HG03342 (cell line): ENCODE data around the gene CHRDL1.
"Not testable (repeated sequence)": the region's sequence is repeated elsewhere in the genome, so short reads cannot be mapped to it uniquely, and the experiment has no call there.

ENCODE experiments used
- ATAC-seq: cut with Tn5 transposase; IDR thresholded peaks from one replicate; pipeline ENCODE4 v1.9.1; 2021; ENCODE audit warnings: mild to moderate bottlenecking, moderate library complexity; ENCODE audit not compliant: unreplicated experiment

CHRDL1 gene, protein sequence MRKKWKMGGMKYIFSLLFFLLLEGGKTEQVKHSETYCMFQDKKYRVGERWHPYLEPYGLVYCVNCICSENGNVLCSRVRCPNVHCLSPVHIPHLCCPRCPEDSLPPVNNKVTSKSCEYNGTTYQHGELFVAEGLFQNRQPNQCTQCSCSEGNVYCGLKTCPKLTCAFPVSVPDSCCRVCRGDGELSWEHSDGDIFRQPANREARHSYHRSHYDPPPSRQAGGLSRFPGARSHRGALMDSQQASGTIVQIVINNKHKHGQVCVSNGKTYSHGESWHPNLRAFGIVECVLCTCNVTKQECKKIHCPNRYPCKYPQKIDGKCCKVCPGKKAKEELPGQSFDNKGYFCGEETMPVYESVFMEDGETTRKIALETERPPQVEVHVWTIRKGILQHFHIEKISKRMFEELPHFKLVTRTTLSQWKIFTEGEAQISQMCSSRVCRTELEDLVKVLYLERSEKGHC

DNA sequence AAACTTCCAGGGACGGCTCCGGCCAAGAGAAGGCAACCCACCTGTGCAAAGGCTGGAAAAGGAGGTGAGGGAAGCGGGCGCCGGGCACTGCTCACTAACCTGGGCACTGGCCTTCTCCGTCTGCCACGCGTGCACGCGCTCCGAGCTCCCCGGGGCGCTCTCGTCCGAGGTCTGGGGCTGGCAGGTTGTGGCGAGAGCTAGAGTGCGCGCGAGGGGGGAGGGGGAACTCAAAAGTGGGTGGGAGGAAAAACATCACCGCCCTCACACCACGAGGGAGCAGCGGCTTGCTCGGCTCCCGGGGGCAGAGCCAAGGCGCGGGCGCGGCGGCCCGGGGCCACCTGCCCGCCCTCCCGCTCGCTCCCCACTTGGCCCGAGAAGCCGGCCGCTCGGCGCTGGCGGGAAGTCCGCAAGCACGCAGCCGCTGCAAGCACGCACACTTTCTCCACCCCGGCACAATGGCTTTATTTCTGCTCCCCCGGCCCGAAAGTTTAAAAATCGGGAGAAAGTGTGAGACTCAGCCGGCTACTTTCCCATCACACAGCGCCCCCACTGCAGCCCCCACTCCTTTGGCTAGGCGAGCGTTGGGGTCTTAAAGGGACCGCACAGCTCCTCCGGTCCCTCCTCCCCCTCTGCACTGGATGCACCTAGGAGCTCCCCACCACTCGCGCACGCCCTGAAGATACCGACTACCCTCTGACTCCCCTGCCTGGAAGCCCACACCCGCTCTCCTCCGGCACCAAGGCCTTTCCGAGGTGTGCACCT lies at the start of gene CHRDL1:
Gene CHRDL1, minus strand, starts transcription at position 173 of the 762 bp plus-strand sequence. CDS start 3,636 bp downstream, outside the sequence.
- no peak for ATAC-seq

DNA sequence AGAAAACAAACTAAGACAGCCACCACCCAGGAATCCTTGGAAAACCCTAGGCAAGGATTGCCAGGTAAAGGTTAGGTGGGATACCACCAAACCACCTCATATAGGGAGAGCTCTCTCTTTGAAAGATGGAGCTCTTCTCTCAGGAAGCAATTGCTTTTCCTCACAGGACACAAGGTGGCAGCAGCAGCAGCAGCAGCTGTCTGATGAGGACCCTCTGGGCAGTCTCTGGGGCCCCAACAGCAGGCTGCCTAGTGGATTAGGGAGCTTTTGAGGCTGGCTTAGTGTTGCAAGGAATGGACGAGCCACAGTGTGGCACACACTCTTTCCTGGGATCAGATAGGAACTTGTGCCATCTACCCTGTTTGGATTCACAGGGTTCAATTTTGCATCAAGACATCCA lies 41.4 kb upstream of the CHRDL1 start:
- ATAC-seq: no peak

GRCh38 chrX:110836451-110836850 lies 40.8 kb upstream of the CHRDL1 start:
- ATAC-seq: no peak

GRCh38 chrX:110836001-110836400 lies 40.4 kb upstream of the CHRDL1 start:
- ATAC-seq: no peak

- ATAC-seq: no peak
Observed at GRCh38 chrX:110825972-110826371, 30.4 kb upstream of the CHRDL1 start.

- not testable (repeated sequence) for ATAC-seq
Observed at GRCh38 chrX:110816543-110816942, 20.9 kb upstream of the CHRDL1 start.

GRCh38 chrX:110806145-110806544 lies 10.5 kb upstream of the CHRDL1 start:
- ATAC-seq: no peak

GRCh38 chrX:110805303-110805702 lies 9.7 kb upstream of the CHRDL1 start:
- no peak for ATAC-seq

DNA sequence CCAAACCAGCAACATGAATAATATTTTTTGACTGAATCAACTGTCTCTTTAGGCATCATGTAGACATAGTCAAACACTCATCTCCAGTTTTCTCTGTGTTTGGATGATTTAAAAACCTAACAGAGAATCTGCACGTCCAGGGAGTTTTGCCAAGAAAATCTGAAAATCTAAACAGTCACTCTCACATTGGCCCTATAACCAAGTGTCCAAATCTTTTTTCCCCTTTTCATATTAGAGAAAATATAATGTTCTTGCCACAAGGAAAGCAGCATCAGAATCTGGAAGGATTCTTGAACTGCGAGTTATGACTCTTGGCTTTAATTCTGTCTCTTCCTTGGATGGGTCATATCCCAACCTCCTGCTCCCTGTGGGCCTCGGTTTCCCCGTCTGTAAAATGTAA lies 8.8 kb upstream of the CHRDL1 start:
- ATAC-seq: no peak

DNA sequence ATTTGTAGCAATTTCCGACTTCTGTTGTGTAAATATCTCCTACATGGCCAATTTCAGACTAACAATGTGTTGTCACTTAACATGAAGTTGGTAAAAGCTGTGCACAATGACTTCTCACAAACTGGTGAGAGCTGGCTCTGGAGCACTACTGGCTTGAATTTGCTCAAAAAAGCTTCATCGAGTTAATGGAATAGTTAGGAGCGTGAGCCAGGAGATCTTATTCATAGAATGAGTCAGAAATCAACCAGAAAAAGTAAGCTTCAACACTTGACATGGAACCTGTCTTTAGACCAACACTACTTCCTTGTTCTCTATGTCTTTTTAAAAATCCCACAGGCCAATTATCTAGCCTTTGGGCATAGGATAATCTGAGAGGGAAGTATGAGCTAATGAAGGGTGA lies 7.9 kb upstream of the CHRDL1 start:
- ATAC-seq: no peak

DNA sequence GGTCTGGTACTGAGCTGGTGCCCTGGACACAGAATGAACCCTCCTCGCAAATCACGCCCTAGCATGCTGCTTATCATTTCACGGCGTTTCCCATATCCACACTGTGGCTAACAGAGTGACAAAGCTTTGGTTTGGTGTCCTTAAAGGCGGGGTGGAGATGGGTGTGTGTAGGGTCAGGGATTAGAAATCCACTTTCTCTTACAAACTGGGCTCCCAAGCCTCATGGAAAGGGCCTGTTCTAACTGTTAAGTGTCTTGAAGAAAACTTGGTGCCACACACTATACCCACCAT lies 735 bp upstream of the CHRDL1 start:
- ATAC-seq: no peak

DNA sequence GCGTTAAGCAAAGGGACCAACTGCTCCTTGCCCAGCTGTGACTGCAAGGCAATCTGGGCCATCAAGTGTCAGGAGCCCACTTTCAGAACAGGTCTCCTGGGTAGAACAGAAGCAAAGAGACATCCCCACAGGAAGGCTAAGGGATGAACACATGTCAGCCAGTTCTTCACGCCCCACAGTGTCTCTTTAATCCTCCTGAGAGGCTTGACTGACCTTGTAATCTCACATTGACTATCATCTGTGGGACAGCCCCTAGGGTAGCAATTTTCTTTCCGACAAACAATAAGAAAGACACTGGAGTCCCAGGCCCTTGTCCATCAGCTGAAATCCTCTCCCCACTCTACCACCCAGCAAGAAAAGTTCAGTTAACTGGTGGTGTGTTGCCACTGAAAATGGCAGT lies 1.0 kb downstream of the CHRDL1 start:
- ATAC-seq: no peak

DNA sequence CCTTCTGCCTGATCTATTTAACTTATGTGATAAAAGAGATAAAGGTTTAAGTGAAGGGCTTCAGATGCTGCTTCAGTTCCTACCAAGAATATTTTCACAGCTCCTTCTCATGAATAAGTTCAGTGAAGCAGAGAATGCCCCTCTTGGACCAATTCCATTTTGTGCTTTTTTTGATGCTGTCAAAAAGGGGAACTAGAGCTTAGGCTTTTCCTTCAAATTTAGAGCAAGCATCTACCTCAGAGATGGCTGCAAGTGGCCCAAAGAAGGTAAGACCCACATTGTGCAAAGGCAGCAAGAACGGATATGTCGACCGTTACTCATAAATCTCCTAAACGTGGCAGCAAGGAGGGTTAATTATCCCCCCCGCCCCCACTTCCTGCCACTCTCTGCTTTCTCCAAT lies 4.5 kb downstream of the CHRDL1 start:
- ATAC-seq: no peak

- ATAC-seq: no peak
Observed at GRCh38 chrX:110786486-110786885, 9.1 kb downstream of the CHRDL1 start.

- no peak for ATAC-seq
Observed at GRCh38 chrX:110759785-110760184, 35.8 kb downstream of the CHRDL1 start.

DNA sequence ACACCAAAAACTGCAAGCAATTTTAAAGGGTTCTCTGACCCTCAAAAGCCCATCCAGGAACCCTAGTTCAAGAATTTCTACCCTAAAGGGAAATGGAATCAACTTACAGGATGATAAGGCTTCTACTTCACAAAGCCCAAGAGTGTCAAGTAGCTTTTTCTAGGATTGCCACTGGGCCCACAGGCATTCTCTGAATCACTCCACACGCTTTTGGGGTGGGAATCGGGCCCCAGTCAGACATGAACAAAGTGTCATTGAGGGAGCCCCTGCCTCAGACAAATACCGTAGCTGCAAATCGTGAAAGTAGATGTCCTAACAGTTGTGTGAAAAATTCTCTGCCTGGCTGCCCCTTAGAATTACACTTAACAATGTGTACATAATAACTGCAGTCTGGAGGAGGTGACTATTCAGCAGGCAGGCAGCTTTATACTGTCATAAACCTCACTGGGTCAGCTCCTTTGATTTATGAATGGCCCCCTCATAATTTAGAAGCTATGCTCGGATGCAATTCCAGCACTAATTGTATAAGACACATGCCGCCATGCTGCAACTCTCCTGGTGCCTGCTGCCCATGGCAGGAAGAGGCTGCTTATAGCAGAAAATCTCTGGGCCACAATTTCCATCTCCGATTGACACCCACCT lies 36.7 kb downstream of the CHRDL1 start:
- ATAC-seq: no peak

DNA sequence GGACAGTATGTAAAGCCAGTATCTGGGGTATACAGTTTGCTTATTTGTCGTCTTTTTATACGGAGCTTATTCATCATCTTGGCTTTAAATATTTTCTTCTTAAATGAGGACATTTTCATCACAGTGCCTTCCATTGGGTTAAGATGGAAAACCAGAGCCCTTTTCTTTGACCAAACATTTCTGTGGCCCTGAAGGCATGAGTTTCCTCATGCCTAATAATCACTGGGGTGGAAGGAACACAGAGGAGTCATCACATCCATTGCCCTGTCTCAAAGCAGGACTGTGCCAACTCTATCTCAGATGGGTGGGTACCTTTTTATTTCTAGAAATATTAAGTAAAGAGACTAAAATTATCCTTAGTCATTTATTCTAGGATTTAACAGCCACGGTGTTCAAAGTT lies 40.0 kb downstream of the CHRDL1 start:
- no peak for ATAC-seq

DNA sequence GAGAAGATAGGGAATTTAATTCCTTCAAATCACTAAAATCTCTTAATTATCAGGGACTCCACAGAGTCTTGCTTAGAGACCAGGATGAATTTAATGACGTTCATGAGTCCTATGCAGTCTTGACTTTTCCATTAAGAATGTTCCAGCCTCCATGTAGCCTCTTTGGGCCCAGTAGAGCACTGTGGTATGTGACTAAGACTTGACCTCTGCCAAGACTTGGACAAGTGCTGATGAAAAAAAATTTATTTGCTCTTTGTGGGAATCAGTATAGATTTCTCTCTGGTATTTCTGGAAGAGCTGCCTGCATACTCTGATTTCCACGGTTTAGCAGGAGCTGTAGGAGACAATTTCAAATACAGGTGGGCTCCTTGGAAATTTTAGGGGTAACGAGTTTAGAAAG lies 40.6 kb downstream of the CHRDL1 start:
- ATAC-seq: no peak

DNA sequence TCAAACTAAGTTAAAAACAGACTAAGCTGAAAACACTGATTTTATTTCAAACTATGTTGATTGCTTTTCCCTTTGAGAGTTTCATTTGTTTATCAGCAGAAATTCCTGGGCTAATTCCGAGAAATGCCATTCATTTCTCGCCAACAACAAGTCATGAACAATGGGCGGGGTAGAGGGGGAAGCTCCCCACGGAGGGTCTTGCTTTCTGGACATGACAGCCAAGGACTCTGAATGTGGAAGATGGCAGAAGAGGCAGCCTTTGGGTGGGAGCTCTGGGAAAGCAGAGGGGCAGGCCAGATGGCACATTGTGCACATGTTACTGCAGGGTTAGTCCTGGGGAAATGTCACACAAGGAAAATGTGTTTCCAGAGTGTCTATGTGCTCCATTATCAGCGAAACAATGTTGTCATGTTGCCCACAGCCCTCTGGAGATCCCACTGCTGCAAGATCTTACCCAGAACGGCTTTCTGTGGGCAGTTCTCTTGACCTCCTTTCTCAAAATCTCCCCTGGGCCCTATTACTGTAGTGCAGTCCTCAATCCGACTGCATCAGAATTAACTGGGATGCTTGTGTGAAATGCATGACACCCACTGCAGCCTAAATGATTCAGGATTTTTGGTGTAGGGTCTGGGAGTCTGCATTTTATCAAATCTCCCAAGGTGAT lies 45.0 kb downstream of the CHRDL1 start:
- ATAC-seq: no peak

GRCh38 chrX:110748256-110748806 lies 47.3 kb downstream of the CHRDL1 start:
- no peak for ATAC-seq

GRCh38 chrX:110746014-110746413 lies 49.6 kb downstream of the CHRDL1 start:
- ATAC-seq: no peak
